ENCODE results near the gene CHAC1.

CHAC1 gene

GRCh38 chr15:40952901-40953712 is at the start of gene CHAC1:
TSS of gene CHAC1 (plus strand) at chr15:40953471. CDS start at chr15:40953584, 113 bp downstream.
- DNase-seq (ENCODE audit: low spot score) = peak; percentile 87

GRCh38 chr15:40904552-40905201 is 48.6 kb upstream of the CHAC1 start:
- no peak for DNase-seq (ENCODE audit: low spot score)

GRCh38 chr15:40906091-40906990 is 46.9 kb upstream of the CHAC1 start:
- DNase-seq (ENCODE audit: low spot score) = peak; percentile 73

- DNase-seq (ENCODE audit: low spot score) = no peak
Observed at GRCh38 chr15:40906991-40907802, 46.1 kb upstream of the CHAC1 start.

GRCh38 chr15:40908095-40908494 is 45.2 kb upstream of the CHAC1 start:
- DNase-seq (ENCODE audit: low spot score) = no peak

- no peak for DNase-seq (ENCODE audit: low spot score)
Observed at GRCh38 chr15:40909662-40910630, 43.3 kb upstream of the CHAC1 start.

GRCh38 chr15:40911141-40911540 is 42.1 kb upstream of the CHAC1 start:
- DNase-seq (ENCODE audit: low spot score) = no peak

GRCh38 chr15:40911693-40912092 is 41.6 kb upstream of the CHAC1 start:
- no peak for DNase-seq (ENCODE audit: low spot score)

GRCh38 chr15:40912478-40912877 is 40.8 kb upstream of the CHAC1 start:
- DNase-seq (ENCODE audit: low spot score) = no peak

GRCh38 chr15:40914013-40914412 is 39.3 kb upstream of the CHAC1 start:
- DNase-seq (ENCODE audit: low spot score) = no peak

GRCh38 chr15:40914486-40914885 is 38.8 kb upstream of the CHAC1 start:
- no peak for DNase-seq (ENCODE audit: low spot score)

GRCh38 chr15:40915116-40915661 is 38.1 kb upstream of the CHAC1 start:
- DNase-seq (ENCODE audit: low spot score) = no peak

GRCh38 chr15:40915679-40916078 is 37.6 kb upstream of the CHAC1 start:
- DNase-seq (ENCODE audit: low spot score) = no peak

- DNase-seq (ENCODE audit: low spot score) = no peak
Observed at GRCh38 chr15:40917585-40917984, 35.7 kb upstream of the CHAC1 start.

GRCh38 chr15:40918146-40918798 is 35.0 kb upstream of the CHAC1 start:
- DNase-seq (ENCODE audit: low spot score) = no peak

GRCh38 chr15:40918799-40919392 is 34.4 kb upstream of the CHAC1 start:
- DNase-seq (ENCODE audit: low spot score) = no peak

GRCh38 chr15:40921949-40922607 is 31.2 kb upstream of the CHAC1 start:
- DNase-seq (ENCODE audit: low spot score) = no peak

GRCh38 chr15:40922608-40923005 is 30.7 kb upstream of the CHAC1 start:
- DNase-seq (ENCODE audit: low spot score) = no peak

- no peak for DNase-seq (ENCODE audit: low spot score)
Observed at GRCh38 chr15:40923551-40923950, 29.7 kb upstream of the CHAC1 start.
